ENCODE results near the gene F2. TPM values are rescaled to one million over a fixed set of nuclear protein-coding genes. Genes with fewer than 3 reads are reported as not detected.

The F2 gene
- total RNA-seq, 1 experiment from 2014 or later, result 0.47 TPM

DNA sequence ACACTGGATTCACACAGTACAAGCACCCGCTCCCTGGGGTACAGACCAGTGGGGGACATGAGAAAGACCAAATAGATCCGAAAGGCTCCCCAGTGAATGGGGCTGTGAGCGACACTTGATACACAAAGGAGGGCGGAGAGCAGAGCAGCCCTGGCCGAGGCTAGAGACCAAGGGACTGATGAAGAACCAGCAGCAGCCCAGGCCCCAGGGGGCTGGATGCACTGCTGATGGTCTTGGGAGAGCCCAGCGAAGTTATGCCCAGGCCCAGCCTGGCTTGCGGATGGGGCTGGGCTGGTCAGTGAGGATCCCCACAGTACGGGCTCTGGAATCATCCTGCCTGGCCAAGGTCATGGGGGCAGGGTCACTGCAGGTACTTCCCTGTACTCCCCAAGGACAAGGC lies 41.8 kb upstream of the F2 start:
- Histone ChIP-seq H2AFZ (ENCODE audit: low read depth, low read length, poor library complexity, severe bottlenecking) (no peak overlapping the region), H3K4me2 (ENCODE audit: low read length) (no peak overlapping the region), H3K27ac (ENCODE audit: low read depth, low read length) (no peak overlapping the region), H3K4me1 (ENCODE audit: control insufficient read depth in 1 of 2, insufficient read depth in 2 of 2, low read length in 2 of 2) (peaks cover 0 to 4% of the 10 kb centered on the region in 2 experiments; a peak in 1 of 4 replicates), H3K79me2 (ENCODE audit: insufficient read depth, low read length) (no peaks in the 10 kb centered on the region), H3K9me3 (ENCODE audit: control insufficient read depth in 1 of 2, insufficient read depth in 1 of 2, low read depth in 1 of 2, low read length in 2 of 2) (no peaks in the 10 kb centered on the region), H3K9ac (ENCODE audit: low read length) (no peak overlapping the region), H3K4me3 (replicated peaks in 1 of 2; ENCODE audit: low read depth in 1 of 2, low read length in 2 of 2) (no peak overlapping the region), H4K20me1 (ENCODE audit: insufficient read depth) (no peaks in the 10 kb centered on the region), H3K36me3 (ENCODE audit: control insufficient read depth in 1 of 2, insufficient read depth in 2 of 2, low read length in 2 of 2) (peaks cover 3 to 4% of the 10 kb centered on the region in 2 experiments; a peak in 3 of 4 replicates), H3K9me2 (ENCODE audit: insufficient read depth) (no peaks in the 10 kb centered on the region), H3K27me3 (ENCODE audit: insufficient read depth, low read length) (no peaks in the 10 kb centered on the region)
- DNase-seq (ENCODE audit: low read depth, low spot score) (no peak), ATAC-seq (no peak)
- POLR2A ChIA-PET, result no interaction called here
- intact Hi-C loops (cut with micrococcal nuclease), result no loop called here
- BruUV-seq (replicated peaks), result TSS peak; percentile 68
- CTCF ChIA-PET, result no interaction called here
- RAD21 ChIA-PET (ENCODE audit: low non-redundant PET in 1 of 2, low total read pairs in 2 of 2, uncharacterized antibody in 2 of 2, unreplicated experiment in 2 of 2), result no interaction called here
- no peak for TF ChIP-seq EZH2phosphoT487 (IDR thresholded peaks at IDR 0.05; ENCODE audit: borderline replicate concordance)
- TF ChIP-seq FOSL1 (IDR thresholded peaks at IDR 0.05; ENCODE audit: low read depth), result no peak
- TF ChIP-seq POLR2A (IDR thresholded peaks at IDR 0.05; ENCODE audit: borderline replicate concordance, extremely low read depth, insufficient read depth, insufficient read length), result no peak
- TF ChIP-seq YY1 (IDR thresholded peaks at IDR 0.05; ENCODE audit: extremely low read depth, insufficient replicate concordance, low read depth, low read length), result no peak
- no peak for TF ChIP-seq CBX3 (IDR thresholded peaks at IDR 0.05; ENCODE audit: low read depth)
- TF ChIP-seq, protein P1, sequence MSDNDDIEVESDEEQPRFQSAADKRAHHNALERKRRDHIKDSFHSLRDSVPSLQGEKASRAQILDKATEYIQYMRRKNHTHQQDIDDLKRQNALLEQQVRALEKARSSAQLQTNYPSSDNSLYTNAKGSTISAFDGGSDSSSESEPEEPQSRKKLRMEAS (IDR thresholded peaks at IDR 0.05), result no peak
- no peak for TF ChIP-seq ZFX (IDR thresholded peaks at IDR 0.05)
- TF ChIP-seq SP1 (IDR thresholded peaks at IDR 0.05; ENCODE audit: low read depth), result no peak
- TF ChIP-seq, protein P2, sequence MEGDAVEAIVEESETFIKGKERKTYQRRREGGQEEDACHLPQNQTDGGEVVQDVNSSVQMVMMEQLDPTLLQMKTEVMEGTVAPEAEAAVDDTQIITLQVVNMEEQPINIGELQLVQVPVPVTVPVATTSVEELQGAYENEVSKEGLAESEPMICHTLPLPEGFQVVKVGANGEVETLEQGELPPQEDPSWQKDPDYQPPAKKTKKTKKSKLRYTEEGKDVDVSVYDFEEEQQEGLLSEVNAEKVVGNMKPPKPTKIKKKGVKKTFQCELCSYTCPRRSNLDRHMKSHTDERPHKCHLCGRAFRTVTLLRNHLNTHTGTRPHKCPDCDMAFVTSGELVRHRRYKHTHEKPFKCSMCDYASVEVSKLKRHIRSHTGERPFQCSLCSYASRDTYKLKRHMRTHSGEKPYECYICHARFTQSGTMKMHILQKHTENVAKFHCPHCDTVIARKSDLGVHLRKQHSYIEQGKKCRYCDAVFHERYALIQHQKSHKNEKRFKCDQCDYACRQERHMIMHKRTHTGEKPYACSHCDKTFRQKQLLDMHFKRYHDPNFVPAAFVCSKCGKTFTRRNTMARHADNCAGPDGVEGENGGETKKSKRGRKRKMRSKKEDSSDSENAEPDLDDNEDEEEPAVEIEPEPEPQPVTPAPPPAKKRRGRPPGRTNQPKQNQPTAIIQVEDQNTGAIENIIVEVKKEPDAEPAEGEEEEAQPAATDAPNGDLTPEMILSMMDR (IDR thresholded peaks at IDR 0.05 in 2 of 3, conservative IDR thresholded peaks at IDR 0.05 in 1 of 3; ENCODE audit: borderline replicate concordance in 1 of 3, insufficient read depth in 1 of 3, low read depth in 2 of 3, low read length in 2 of 3), result no peak
- no peak for TF ChIP-seq EZH2 (IDR thresholded peaks at IDR 0.05)
- no peak for TF ChIP-seq TCF7L2 (IDR thresholded peaks at IDR 0.05; ENCODE audit: borderline replicate concordance, extremely low read depth, insufficient read depth, insufficient read length)
- no peak for TF ChIP-seq POLR2AphosphoS5 (IDR thresholded peaks at IDR 0.05; ENCODE audit: low read depth, low read length)
- no peak for TF ChIP-seq JUND (IDR thresholded peaks at IDR 0.05)
- no peak for TF ChIP-seq SIN3A (IDR thresholded peaks at IDR 0.05; ENCODE audit: low read depth)
- TF ChIP-seq, protein P3, sequence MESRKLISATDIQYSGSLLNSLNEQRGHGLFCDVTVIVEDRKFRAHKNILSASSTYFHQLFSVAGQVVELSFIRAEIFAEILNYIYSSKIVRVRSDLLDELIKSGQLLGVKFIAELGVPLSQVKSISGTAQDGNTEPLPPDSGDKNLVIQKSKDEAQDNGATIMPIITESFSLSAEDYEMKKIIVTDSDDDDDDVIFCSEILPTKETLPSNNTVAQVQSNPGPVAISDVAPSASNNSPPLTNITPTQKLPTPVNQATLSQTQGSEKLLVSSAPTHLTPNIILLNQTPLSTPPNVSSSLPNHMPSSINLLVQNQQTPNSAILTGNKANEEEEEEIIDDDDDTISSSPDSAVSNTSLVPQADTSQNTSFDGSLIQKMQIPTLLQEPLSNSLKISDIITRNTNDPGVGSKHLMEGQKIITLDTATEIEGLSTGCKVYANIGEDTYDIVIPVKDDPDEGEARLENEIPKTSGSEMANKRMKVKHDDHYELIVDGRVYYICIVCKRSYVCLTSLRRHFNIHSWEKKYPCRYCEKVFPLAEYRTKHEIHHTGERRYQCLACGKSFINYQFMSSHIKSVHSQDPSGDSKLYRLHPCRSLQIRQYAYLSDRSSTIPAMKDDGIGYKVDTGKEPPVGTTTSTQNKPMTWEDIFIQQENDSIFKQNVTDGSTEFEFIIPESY (IDR thresholded peaks at IDR 0.05; ENCODE audit: extremely low read depth, insufficient replicate concordance, low read length), result no peak
- TF ChIP-seq ZNF274 (IDR thresholded peaks at IDR 0.05; ENCODE audit: low read depth, low read length), result no peak
- no peak for TF ChIP-seq EGR1 (IDR thresholded peaks at IDR 0.05; ENCODE audit: low read depth)
- TF ChIP-seq, protein P4, sequence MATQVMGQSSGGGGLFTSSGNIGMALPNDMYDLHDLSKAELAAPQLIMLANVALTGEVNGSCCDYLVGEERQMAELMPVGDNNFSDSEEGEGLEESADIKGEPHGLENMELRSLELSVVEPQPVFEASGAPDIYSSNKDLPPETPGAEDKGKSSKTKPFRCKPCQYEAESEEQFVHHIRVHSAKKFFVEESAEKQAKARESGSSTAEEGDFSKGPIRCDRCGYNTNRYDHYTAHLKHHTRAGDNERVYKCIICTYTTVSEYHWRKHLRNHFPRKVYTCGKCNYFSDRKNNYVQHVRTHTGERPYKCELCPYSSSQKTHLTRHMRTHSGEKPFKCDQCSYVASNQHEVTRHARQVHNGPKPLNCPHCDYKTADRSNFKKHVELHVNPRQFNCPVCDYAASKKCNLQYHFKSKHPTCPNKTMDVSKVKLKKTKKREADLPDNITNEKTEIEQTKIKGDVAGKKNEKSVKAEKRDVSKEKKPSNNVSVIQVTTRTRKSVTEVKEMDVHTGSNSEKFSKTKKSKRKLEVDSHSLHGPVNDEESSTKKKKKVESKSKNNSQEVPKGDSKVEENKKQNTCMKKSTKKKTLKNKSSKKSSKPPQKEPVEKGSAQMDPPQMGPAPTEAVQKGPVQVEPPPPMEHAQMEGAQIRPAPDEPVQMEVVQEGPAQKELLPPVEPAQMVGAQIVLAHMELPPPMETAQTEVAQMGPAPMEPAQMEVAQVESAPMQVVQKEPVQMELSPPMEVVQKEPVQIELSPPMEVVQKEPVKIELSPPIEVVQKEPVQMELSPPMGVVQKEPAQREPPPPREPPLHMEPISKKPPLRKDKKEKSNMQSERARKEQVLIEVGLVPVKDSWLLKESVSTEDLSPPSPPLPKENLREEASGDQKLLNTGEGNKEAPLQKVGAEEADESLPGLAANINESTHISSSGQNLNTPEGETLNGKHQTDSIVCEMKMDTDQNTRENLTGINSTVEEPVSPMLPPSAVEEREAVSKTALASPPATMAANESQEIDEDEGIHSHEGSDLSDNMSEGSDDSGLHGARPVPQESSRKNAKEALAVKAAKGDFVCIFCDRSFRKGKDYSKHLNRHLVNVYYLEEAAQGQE (IDR thresholded peaks at IDR 0.05; ENCODE audit: low read depth), result no peak
- TF ChIP-seq ELF1 (IDR thresholded peaks at IDR 0.05; ENCODE audit: borderline replicate concordance, low read depth), result no peak
- TF ChIP-seq, protein P5, sequence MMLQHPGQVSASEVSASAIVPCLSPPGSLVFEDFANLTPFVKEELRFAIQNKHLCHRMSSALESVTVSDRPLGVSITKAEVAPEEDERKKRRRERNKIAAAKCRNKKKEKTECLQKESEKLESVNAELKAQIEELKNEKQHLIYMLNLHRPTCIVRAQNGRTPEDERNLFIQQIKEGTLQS (IDR thresholded peaks at IDR 0.05), result no peak
